Astrocyte of the cerebellum (primary cell): ENCODE measurements around the gene SCG2.

Experiments used
- DNase-seq: peaks from one replicate; pipeline ENCODE4 v3.0.0-alpha.2; 2011; ENCODE audit warnings: low read depth
- H3K4me3 ChIP-seq: 2 replicates; pipeline ENCODE4 v1.5.1; 2011; ENCODE audit warnings: mild to moderate bottlenecking, low read depth, low read length, moderate library complexity
- in situ Hi-C: cut with HindIII; loops from 2 replicates; pipeline ENCODE4 v1.10.0; 2017; ENCODE audit warnings: low sequenced_read_pairs
- TF ChIP-seq, protein P1 (sequence below): IDR thresholded peaks from 2 replicates; pipeline ENCODE4 v1.5.1; 2012; ENCODE audit warnings: low read length, low read depth, moderate library complexity, mild to moderate bottlenecking; ENCODE audit errors: missing control alignments

The SCG2 gene

DNA sequence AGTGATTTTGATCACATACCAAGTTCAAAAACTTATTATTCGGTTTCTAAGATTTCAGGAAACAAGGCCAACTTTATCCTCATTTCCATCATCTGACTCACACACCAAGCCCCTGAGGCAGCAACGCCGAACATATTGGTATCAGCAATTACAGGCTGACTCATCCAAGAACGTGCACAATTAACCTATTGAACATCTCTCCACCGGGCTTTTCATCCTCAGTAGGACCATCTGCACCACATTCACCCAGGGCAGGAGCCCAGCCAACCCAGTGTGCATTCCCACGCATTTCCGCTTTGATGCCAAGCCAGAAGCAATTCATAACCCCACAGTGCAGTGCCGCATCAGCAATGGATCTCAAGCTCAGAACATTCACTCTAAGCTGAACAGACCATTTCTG is 52.9 kb downstream of the SCG2 start:
- in situ Hi-C loops = no loop called here
- DNase-seq = peak; percentile 98
- TF ChIP-seq, protein P1, sequence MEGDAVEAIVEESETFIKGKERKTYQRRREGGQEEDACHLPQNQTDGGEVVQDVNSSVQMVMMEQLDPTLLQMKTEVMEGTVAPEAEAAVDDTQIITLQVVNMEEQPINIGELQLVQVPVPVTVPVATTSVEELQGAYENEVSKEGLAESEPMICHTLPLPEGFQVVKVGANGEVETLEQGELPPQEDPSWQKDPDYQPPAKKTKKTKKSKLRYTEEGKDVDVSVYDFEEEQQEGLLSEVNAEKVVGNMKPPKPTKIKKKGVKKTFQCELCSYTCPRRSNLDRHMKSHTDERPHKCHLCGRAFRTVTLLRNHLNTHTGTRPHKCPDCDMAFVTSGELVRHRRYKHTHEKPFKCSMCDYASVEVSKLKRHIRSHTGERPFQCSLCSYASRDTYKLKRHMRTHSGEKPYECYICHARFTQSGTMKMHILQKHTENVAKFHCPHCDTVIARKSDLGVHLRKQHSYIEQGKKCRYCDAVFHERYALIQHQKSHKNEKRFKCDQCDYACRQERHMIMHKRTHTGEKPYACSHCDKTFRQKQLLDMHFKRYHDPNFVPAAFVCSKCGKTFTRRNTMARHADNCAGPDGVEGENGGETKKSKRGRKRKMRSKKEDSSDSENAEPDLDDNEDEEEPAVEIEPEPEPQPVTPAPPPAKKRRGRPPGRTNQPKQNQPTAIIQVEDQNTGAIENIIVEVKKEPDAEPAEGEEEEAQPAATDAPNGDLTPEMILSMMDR = no peak

DNA sequence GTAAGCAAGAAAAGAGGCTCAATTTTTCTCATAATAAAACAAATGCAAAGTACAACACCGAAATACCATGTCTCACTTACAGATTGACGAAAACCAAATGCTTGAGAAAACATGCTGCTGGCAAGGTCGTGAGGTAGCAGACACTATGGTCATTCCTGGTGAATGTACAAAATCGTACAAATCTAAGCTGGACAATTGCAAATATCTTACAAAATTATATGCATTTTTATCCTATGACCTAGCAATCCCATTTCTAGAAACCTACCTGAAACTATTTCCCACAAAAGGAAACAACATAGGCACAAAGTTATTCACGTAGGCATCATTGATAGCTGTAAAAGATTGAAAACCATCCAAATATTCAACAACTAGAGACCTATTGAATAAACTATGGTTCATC is 54.0 kb downstream of the SCG2 start:
- TF ChIP-seq, protein P1 = no peak
- no peak for DNase-seq
- H3K4me3 ChIP-seq = no peak overlapping the region
- in situ Hi-C loops = no loop called here

More for the DNA sequence above, 52.9 kb downstream of the SCG2 start:
- H3K4me3 ChIP-seq = no peak overlapping the region
